NCI-H146 (cell line): ENCODE measurements around the gene SYMPK.

ENCODE experiments used
- DNase-seq: peaks from one replicate; lab custom pipeline; 2025; lab: John Stamatoyannopoulos, UW

The SYMPK gene

GRCh38 chr19:45766869-45767346 lies 96.0 kb downstream of the SYMPK start:
- no peak for DNase-seq

DNA sequence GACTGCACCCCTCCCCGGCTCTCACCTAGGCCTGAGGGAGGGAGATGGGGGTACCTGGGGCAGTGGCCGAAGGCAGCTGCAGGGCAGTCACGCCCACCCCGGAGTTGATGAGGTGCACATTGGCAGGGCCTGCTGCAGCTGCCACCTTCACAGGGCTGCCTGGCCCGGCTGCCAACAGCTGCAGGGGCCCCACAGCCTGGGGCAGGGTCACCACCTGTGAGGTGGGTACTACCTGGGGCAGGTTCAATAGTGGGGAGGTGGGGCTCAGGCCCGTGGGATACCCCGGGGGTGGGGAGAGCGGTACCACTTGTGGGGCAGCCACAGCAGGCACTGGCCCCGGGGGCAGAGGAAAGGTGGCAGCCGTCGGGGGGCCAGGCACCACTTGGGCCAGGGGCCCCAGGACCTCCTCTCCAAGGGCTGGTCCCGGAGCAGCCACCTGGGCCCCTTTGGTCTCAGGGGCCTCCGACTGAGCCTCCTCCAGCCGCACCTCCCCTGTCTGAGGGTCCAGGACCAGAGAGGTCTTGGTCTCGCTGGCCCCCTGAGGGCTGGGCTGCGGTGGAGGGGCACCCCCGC lies 96.6 kb downstream of the SYMPK start:
- DNase-seq: no peak

DNA sequence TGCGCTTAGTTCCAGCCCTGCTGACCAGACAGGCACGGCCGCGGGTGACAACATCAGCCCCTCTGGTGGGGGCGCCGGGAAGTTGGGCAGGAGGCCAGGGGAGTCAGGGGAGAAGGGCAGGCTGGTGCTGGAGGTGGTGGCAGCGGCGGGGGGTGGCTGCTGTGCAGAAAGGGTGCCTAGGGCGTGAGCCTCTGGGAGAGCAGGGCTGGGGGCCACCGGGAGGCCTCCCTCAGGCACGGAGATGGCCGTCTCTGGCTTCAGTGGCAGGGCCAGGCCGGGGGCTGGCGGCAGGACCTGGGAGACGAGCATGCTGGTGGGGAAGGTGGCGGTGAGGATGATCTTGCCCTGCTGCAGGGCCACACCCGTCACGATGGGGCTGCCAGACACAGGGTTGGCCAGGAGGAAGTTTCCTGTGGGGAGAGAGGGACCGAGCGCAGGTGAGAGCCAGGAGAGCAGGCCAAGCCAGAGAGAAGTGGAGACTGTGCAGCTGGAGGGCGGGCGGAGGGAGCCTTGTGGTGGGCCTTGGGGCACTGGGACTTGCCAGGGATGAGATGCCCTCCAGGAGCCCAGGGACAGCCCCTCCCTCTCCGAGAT lies 97.1 kb downstream of the SYMPK start:
- DNase-seq: no peak
